OCI-LY3 (cell line): Measurements from ENCODE around the gene APOM.

Experiments
- H2AFZ ChIP-seq: fragments of 200-600, 300-600 bp; shearing (Covaris generic); 2 replicates; pipeline ENCODE4 v1.6.0; 2014; ENCODE audit warnings: antibody characterized with exemption, low read depth, low read length
- H3K27ac ChIP-seq: fragments of 200-600, 300-600 bp; sonication (generic); 2 replicates; pipeline ENCODE4 v1.5.1; 2014; ENCODE audit warnings: mild to moderate bottlenecking, low read length, moderate library complexity, mixed read lengths
- H3K27me3 ChIP-seq: fragments of 200-600, 300-600 bp; sonication (generic); 2 replicates; pipeline ENCODE4 v1.6.1; 2014; ENCODE audit warnings: low read depth, low read length, mixed read lengths
- H3K36me3 ChIP-seq: fragments of 200-600, 300-600 bp; sonication (generic); replicated peaks from 2 replicates; pipeline ENCODE3; 2014; ENCODE audit warnings: low read depth, low read length, mixed read lengths
- H3K4me1 ChIP-seq: fragments of 300-600, 200-600 bp; sonication (generic); 2 replicates; pipeline ENCODE4 v1.6.1; 2014; ENCODE audit warnings: low read length, mixed read lengths
- H3K4me2 ChIP-seq: fragments of 200-600, 300-600 bp; sonication (generic); 2 replicates; pipeline ENCODE4 v1.6.1; 2014; ENCODE audit warnings: low read length, mixed read lengths
- H3K4me3 ChIP-seq: fragments of 300-600, 200-600 bp; sonication (generic); 2 replicates; pipeline ENCODE4 v1.5.1; 2014; ENCODE audit warnings: antibody characterized with exemption, mild to moderate bottlenecking, low read length, moderate library complexity
- H3K79me2 ChIP-seq: fragments of 300-600, 200-600 bp; shearing (Covaris generic); 2 replicates; pipeline ENCODE4 v1.6.1; 2014; ENCODE audit warnings: mild to moderate bottlenecking, low read length, mixed read lengths
- H3K9ac ChIP-seq: fragments of 300-600, 200-600 bp; shearing (Covaris generic); 2 replicates; pipeline ENCODE4 v1.6.0; 2014; ENCODE audit warnings: mild to moderate bottlenecking, low read length, moderate library complexity
- H3K9me3 ChIP-seq: fragments of 200-600, 300-600 bp; shearing (Covaris generic); 2 replicates; pipeline ENCODE4 v1.6.1; 2014; ENCODE audit warnings: low read length, mixed read lengths; ENCODE audit not compliant: insufficient read depth
- H4K20me1 ChIP-seq: fragments of 200-600, 300-600 bp; sonication (generic); 2 replicates; pipeline ENCODE4 v1.6.1; 2016; ENCODE audit warnings: low read length, mixed read lengths; ENCODE audit not compliant: insufficient read depth
- CTCF ChIP-seq: fragments of 200-600, 300-600 bp; sonication (generic); IDR thresholded peaks from 2 replicates; pipeline ENCODE4 v1.5.1; 2014; ENCODE audit warnings: antibody characterized with exemption, low read length, low read depth
- EZH2phosphoT487 ChIP-seq: fragments of 200-600 bp; shearing (Covaris generic); IDR thresholded peaks from 2 replicates; pipeline ENCODE4 v1.6.1; 2018; ENCODE audit warnings: antibody characterized with exemption, mixed run types, low read depth

APOM gene

GRCh38 chr6:31619805-31620585 is 35.7 kb upstream of the APOM start:
- H4K20me1 ChIP-seq, result peaks cover 18% of the 10 kb centered on the region
- peak overlapping the region; percentile 75 for H3K9ac ChIP-seq
- H3K27me3 ChIP-seq, result no peaks in the 10 kb centered on the region
- H3K79me2 ChIP-seq, result peaks cover 41% of the 10 kb centered on the region
- H3K9me3 ChIP-seq, result no peaks in the 10 kb centered on the region
- peaks cover 29% of the 10 kb centered on the region for H3K36me3 ChIP-seq
- no peak overlapping the region for H2AFZ ChIP-seq
- peak overlapping the region; percentile 95 for H3K27ac ChIP-seq
- TF ChIP-seq EZH2phosphoT487, result no peak
- TF ChIP-seq CTCF, result no peak
- H3K4me3 ChIP-seq, result peak overlapping the region; percentile 82
- H3K4me2 ChIP-seq, result peak overlapping the region; percentile 73
- H3K4me1 ChIP-seq, result peaks cover 18% of the 10 kb centered on the region

GRCh38 chr6:31620586-31621319 is 34.9 kb upstream of the APOM start, which contains the start of gene PRRC2A:
TSS of gene PRRC2A (plus strand) at chr6:31620715. CDS start at chr6:31622790, 2,075 bp downstream.
- peak within 1 kb of the TSS; percentile 99 for H3K9ac ChIP-seq
- peaks cover 14% of the 10 kb centered on the region for H3K4me1 ChIP-seq
- H3K9me3 ChIP-seq, result no peaks in the 10 kb centered on the region
- peak within 1 kb of the TSS; percentile 95 for H3K4me2 ChIP-seq
- peak within 1 kb of the TSS; percentile 95 for H3K27ac ChIP-seq
- no peaks in the 10 kb centered on the region for H3K27me3 ChIP-seq
- 0 out of 2 replicates have a peak within 1 kb of the TSS, but pooled peaks have one; percentile 17 for H2AFZ ChIP-seq
- H3K79me2 ChIP-seq, result peaks cover 46% of the 10 kb centered on the region
- TF ChIP-seq CTCF, result no peak
- no peak for TF ChIP-seq EZH2phosphoT487
- peaks cover 37% of the 10 kb centered on the region for H3K36me3 ChIP-seq
- H3K4me3 ChIP-seq, result peak within 1 kb of the TSS; percentile 98
- peaks cover 18% of the 10 kb centered on the region for H4K20me1 ChIP-seq

GRCh38 chr6:31621320-31621939 is 34.3 kb upstream of the APOM start:
- Histone ChIP-seq H2AFZ (no peak overlapping the region), H4K20me1 (peaks cover 18% of the 10 kb centered on the region), H3K36me3 (peaks cover 42% of the 10 kb centered on the region), H3K27me3 (no peaks in the 10 kb centered on the region), H3K4me3 (peak overlapping the region; percentile 98), H3K4me2 (peak overlapping the region; percentile 95), H3K4me1 (peaks cover 14% of the 10 kb centered on the region), H3K27ac (peak overlapping the region; percentile 85), H3K9ac (peak overlapping the region; percentile 99), H3K79me2 (peaks cover 46% of the 10 kb centered on the region), H3K9me3 (no peaks in the 10 kb centered on the region)
- TF ChIP-seq EZH2phosphoT487, result no peak
- no peak for TF ChIP-seq CTCF
